ENCODE data around the gene PRDM1. TPM values are rescaled to one million over a fixed set of nuclear protein-coding genes. Genes with fewer than 3 reads are reported as not detected.

The PRDM1 gene
- total RNA-seq, 1 experiment from 2014 or later = 2.6 TPM

GRCh38 chr6:106108129-106108528 lies 22.0 kb downstream of the PRDM1 start:
- intact Hi-C loops (cut with micrococcal nuclease; ENCODE audit: unreplicated experiment) = no loop called here
- CTCF ChIA-PET = no interaction called here

DNA sequence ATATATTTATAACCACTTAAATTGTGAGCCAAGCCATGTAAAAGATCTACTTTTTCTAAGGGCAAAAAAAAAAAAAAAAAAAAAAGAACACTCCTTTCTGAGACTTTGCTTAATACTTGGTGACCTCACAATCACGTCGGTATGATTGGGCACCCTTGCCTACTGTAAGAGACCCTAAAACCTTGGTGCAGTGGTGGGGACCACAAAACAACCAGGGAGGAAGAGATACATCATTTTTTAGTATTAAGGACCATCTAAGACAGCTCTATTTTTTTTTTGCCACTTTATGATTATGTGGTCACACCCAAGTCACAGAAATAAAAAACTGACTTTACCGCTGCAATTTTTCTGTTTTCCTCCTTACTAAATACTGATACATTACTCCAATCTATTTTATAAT lies 22.9 kb downstream of the PRDM1 start:
- TF ChIP-seq, protein P1, sequence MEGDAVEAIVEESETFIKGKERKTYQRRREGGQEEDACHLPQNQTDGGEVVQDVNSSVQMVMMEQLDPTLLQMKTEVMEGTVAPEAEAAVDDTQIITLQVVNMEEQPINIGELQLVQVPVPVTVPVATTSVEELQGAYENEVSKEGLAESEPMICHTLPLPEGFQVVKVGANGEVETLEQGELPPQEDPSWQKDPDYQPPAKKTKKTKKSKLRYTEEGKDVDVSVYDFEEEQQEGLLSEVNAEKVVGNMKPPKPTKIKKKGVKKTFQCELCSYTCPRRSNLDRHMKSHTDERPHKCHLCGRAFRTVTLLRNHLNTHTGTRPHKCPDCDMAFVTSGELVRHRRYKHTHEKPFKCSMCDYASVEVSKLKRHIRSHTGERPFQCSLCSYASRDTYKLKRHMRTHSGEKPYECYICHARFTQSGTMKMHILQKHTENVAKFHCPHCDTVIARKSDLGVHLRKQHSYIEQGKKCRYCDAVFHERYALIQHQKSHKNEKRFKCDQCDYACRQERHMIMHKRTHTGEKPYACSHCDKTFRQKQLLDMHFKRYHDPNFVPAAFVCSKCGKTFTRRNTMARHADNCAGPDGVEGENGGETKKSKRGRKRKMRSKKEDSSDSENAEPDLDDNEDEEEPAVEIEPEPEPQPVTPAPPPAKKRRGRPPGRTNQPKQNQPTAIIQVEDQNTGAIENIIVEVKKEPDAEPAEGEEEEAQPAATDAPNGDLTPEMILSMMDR (conservative IDR thresholded peaks at IDR 0.05) = no peak
- TF ChIP-seq EZH2 (IDR thresholded peaks at IDR 0.05; ENCODE audit: low read depth) = no peak
- POLR2A ChIA-PET (ENCODE audit: unreplicated experiment) = no interaction called here

More at GRCh38 chr6:106108129-106108528, 22.0 kb downstream of the PRDM1 start:
- H3K9me3 ChIP-seq (ENCODE audit: insufficient read depth, low read depth) = no peaks in the 10 kb centered on the region
- DNase-seq = peak in 1 of 2 experiments; percentile 21
- TF ChIP-seq, protein P1 (conservative IDR thresholded peaks at IDR 0.05) = no peak
- no peak for TF ChIP-seq EZH2 (IDR thresholded peaks at IDR 0.05; ENCODE audit: low read depth)
- H3K27ac ChIP-seq = no peak overlapping the region
- H2AFZ ChIP-seq = no peak overlapping the region
- no peak overlapping the region for H3K4me3 ChIP-seq
- no TSS peak for BruUV-seq (replicated peaks)
- POLR2A ChIA-PET (ENCODE audit: unreplicated experiment) = no interaction called here
- H3K4me1 ChIP-seq (replicated peaks; ENCODE audit: insufficient read depth) = 0 out of 2 replicates have a peak, but pooled peaks cover 4% of the 10 kb centered on the region
- 0 out of 2 replicates have a peak, but pooled peaks cover 5% of the 10 kb centered on the region for H3F3A ChIP-seq (ENCODE audit: insufficient read depth, low read depth)
- no peaks in the 10 kb centered on the region for H3K79me2 ChIP-seq (ENCODE audit: low read depth)
- H3K9me2 ChIP-seq (ENCODE audit: insufficient read depth) = no peaks in the 10 kb centered on the region
- H3K27me3 ChIP-seq (ENCODE audit: insufficient read depth, low read depth) = no peaks in the 10 kb centered on the region
- H3K36me3 ChIP-seq (ENCODE audit: low read depth) = no peaks in the 10 kb centered on the region
- no peak overlapping the region for H3K4me2 ChIP-seq
- no peaks in the 10 kb centered on the region for H4K20me1 ChIP-seq (ENCODE audit: insufficient read depth)

DNA sequence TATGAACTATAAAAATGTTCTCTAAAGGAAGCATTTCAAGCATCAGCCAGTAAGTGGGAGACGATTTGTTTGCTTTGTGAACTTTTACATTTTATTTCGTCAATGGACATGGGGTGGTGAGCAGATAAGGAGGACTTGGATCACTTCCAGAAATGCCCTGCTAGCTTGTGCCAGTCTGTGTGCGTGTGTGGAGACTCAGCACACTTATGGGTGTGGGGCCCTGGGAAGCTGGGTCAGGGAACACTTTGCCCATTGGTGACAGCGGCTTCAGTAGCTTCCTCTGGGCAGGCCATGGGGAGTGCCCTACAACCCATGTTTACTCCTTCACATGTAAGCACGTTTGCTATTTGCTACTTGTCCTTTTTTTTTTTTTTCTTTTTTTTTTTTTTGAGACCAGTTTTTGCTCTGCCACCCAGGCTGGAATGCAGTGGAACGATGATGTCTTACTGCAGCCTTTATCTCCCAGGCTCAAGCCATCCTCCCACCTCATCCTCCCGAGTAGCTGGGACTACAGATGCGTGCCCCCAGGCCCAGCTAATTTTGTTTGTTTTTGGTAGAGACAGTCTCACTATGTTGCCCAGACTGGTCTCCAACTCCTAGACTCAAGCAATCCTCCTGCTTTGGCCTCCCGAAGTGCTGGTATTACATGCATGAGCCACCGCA lies 24.2 kb downstream of the PRDM1 start:
- Histone ChIP-seq H3K4me3 (no peak overlapping the region), H3K27me3 (ENCODE audit: insufficient read depth, low read depth) (no peaks in the 10 kb centered on the region), H4K20me1 (ENCODE audit: insufficient read depth) (no peaks in the 10 kb centered on the region), H3F3A (ENCODE audit: insufficient read depth, low read depth) (0 out of 2 replicates have a peak, but pooled peaks cover 5% of the 10 kb centered on the region), H2AFZ (no peak overlapping the region), H3K4me2 (no peak overlapping the region), H3K9me2 (ENCODE audit: insufficient read depth) (no peaks in the 10 kb centered on the region), H3K27ac (no peak overlapping the region), H3K79me2 (ENCODE audit: low read depth) (no peaks in the 10 kb centered on the region), H3K9me3 (ENCODE audit: insufficient read depth, low read depth) (no peaks in the 10 kb centered on the region), H3K36me3 (ENCODE audit: low read depth) (no peaks in the 10 kb centered on the region), H3K4me1 (replicated peaks; ENCODE audit: insufficient read depth) (no peaks in the 10 kb centered on the region)
- ChIA-PET CTCF (no interaction called here), POLR2A (ENCODE audit: unreplicated experiment) (no interaction called here)
- TF ChIP-seq, protein P1 (conservative IDR thresholded peaks at IDR 0.05) = no peak
- TF ChIP-seq EZH2 (IDR thresholded peaks at IDR 0.05; ENCODE audit: low read depth) = no peak
- no TSS peak for BruUV-seq (replicated peaks)
- intact Hi-C loops (cut with micrococcal nuclease; ENCODE audit: unreplicated experiment) = loop anchor here (10.0 kb wide), 1 partner anchor 515 kb away; no protein-coding TSS in a partner anchor
- DNase-seq = peak in 1 of 2 experiments; percentile 8

More for the DNA sequence above, 22.9 kb downstream of the PRDM1 start:
- intact Hi-C loops (cut with micrococcal nuclease; ENCODE audit: unreplicated experiment) = no loop called here
- DNase-seq = peak in 1 of 2 experiments; percentile 10
- no peaks in the 10 kb centered on the region for H3K9me3 ChIP-seq (ENCODE audit: insufficient read depth, low read depth)
- no peak overlapping the region for H3K27ac ChIP-seq
- no peaks in the 10 kb centered on the region for H3K36me3 ChIP-seq (ENCODE audit: low read depth)
- no peaks in the 10 kb centered on the region for H4K20me1 ChIP-seq (ENCODE audit: insufficient read depth)
- no peak overlapping the region for H2AFZ ChIP-seq
- no peaks in the 10 kb centered on the region for H3K79me2 ChIP-seq (ENCODE audit: low read depth)
- H3K9me2 ChIP-seq (ENCODE audit: insufficient read depth) = no peaks in the 10 kb centered on the region
- BruUV-seq (replicated peaks) = no TSS peak
- H3K4me1 ChIP-seq (replicated peaks; ENCODE audit: insufficient read depth) = no peaks in the 10 kb centered on the region
- CTCF ChIA-PET = no interaction called here
- H3F3A ChIP-seq (ENCODE audit: insufficient read depth, low read depth) = 0 out of 2 replicates have a peak, but pooled peaks cover 5% of the 10 kb centered on the region
- no peaks in the 10 kb centered on the region for H3K27me3 ChIP-seq (ENCODE audit: insufficient read depth, low read depth)
- no peak overlapping the region for H3K4me3 ChIP-seq
- no peak overlapping the region for H3K4me2 ChIP-seq
